Activated CD4-positive, alpha-beta T cell treated with anti-CD3 and anti-CD28 coated beads for 36 hours (primary cell): ENCODE results near the gene PRAC2. TPM values are rescaled to one million over a fixed set of nuclear protein-coding genes. Genes with fewer than 3 reads are reported as not detected.

Experiments used
- ATAC-seq: fragments of 200-7000 bp; cut with Tn5 transposase; one replicate; pipeline ENCODE4 v1.10.0; 2021; ENCODE audit warnings: mild to moderate bottlenecking, moderate library complexity
- CTCF ChIA-PET: fragments of 350-600 bp; sonication (Branson Sonifier 250); formaldehyde crosslinking; loops from one replicate; lab custom pipeline; 2021; ENCODE audit warnings: antibody characterized with exemption; lab: Charles Lee
- POLR2A ChIA-PET: fragments of 350-600 bp; sonication (Branson Sonifier 250); formaldehyde crosslinking; loops from one replicate; lab custom pipeline; 2021; ENCODE audit warnings: antibody characterized with exemption, inconsistent platforms; lab: Charles Lee
- DNase-seq: peaks from one replicate; pipeline ENCODE4 v3.0.0-alpha.2; 2020
- H3K27ac Mint-ChIP-seq: one replicate; pipeline ENCODE4 v1.8.0; 2021; ENCODE audit warnings: mixed read lengths
- H3K27me3 Mint-ChIP-seq: one replicate; pipeline ENCODE4 v1.8.0; 2021; ENCODE audit warnings: mixed read lengths
- H3K36me3 Mint-ChIP-seq: one replicate; pipeline ENCODE4 v1.8.0; 2021; ENCODE audit warnings: low read depth, mixed read lengths
- H3K4me1 Mint-ChIP-seq: one replicate; pipeline ENCODE4 v1.8.0; 2021; ENCODE audit warnings: mixed read lengths
- H3K4me3 Mint-ChIP-seq: one replicate; pipeline ENCODE4 v1.8.0; 2021; ENCODE audit warnings: mild to moderate bottlenecking, moderate library complexity, mixed read lengths
- H3K9me3 Mint-ChIP-seq: one replicate; pipeline ENCODE4 v1.8.0; 2021; ENCODE audit warnings: low read depth, mixed read lengths
- intact Hi-C, 2 experiments: fragments of 100-400 bp; cut with DNase I in 1 of 2; cut with micrococcal nuclease in 1 of 2; formaldehyde crosslinking; loops; one replicate each; pipeline versions ENCODE4 v1.14.2 to v1.15.1; 2022 to 2024; cut with DNase I, micrococcal nuclease
- total RNA-seq, 2 experiments: library from RNA; stranded (reverse); gene quantifications; one replicate each; pipeline ENCODE4 v1.2.3, GENCODE V29; 2021

The PRAC2 gene
- total RNA-seq: not detected

DNA sequence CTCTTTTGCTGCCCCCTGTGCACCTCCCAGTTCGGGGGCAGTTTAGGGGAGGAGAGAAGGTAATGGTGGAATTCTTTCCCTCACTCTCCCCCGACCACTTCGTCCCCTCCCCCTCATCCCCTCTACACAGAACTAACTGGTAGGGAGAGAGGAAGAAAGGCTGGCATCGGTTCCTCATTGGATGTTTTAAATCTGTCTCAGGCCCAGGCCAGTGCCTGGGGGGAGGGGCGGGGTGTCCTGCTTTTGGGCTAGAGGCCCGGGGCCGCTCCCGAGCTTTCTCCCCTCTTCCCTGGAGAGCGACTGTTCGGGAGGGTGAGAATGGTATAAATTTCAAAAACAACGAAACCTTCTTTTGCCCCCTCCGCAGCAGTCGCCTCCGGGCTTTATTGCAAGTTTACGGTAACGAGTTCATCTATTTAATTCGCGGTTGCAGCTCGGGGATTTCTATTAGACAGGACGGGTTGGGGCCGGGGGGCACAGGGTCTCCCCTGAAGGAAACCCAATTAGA, at the start of gene PRAC2:
TSS of gene PRAC2 (plus strand) at position 271 of the 508 bp plus-strand sequence. CDS start 1,226 bp downstream, outside the sequence.
- ATAC-seq (no peak), DNase-seq (peak; percentile 22)
- no peak within 1 kb of the TSS for H3K27ac Mint-ChIP-seq
- ChIA-PET CTCF (interaction anchor here (0.6 to 3.7 kb wide), 24 partner anchors 12 to 1128 kb away, joined by 3 to 45 read pairs (median 6); no protein-coding TSS in a partner anchor), POLR2A (interaction anchor here (1.2 kb wide), 1 partner anchor 156 kb away, joined by 3 read pairs; no protein-coding TSS in a partner anchor)
- H3K9me3 Mint-ChIP-seq: no peaks in the 10 kb centered on the region
- H3K36me3 Mint-ChIP-seq: no peaks in the 10 kb centered on the region
- H3K27me3 Mint-ChIP-seq: peaks cover 89% of the 10 kb centered on the region
- intact Hi-C loops: loop anchor here (5.0 to 10.0 kb wide), 4 partner anchors 51 to 772 kb away; partner anchors contain the start of genes IGF2BP1 (in 2 of the 2), HOXB7 (in 1 of the 2) and NGFR (in 1 of the 2)
- H3K4me1 Mint-ChIP-seq: peaks cover 35% of the 10 kb centered on the region
- peak within 1 kb of the TSS; percentile 42 for H3K4me3 Mint-ChIP-seq

DNA sequence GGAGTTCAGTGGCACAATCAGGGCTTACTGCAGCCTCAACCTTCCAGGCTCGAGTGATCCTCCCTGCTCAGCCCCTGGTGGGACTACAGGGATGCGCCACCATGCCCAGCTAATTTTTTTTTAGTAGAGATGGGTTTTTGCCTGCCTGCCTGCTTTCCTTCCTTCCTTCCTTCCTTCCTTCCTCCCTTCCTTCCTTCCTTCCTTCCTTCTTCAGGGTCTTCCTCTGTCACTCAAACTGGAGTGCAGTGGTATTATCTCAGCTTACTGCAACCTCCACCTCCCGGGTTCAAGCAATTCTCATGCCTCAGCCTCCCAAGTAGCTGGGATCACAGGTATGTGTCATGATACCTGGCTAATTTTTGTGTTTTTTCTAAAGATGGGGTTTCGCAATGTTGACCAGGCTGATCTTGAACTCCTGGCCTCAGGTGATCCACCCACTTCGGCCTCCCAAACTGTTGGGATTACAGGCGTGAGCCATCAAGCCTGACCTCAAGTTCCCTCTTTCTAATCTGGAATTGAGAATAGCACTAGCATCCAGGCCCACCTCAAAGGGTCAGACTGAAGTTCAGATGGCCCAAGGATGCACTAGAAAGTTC, 45.9 kb upstream of the PRAC2 start:
- Mint-ChIP-seq H3K27ac (no peak overlapping the region), H3K4me1 (no peaks in the 10 kb centered on the region), H3K36me3 (no peaks in the 10 kb centered on the region), H3K4me3 (no peak overlapping the region), H3K9me3 (no peaks in the 10 kb centered on the region), H3K27me3 (peaks cover 29% of the 10 kb centered on the region)
- DNase-seq (no peak), ATAC-seq (no peak)
- ChIA-PET CTCF (interaction anchor here (0.6 to 4.8 kb wide), 11 partner anchors 10 to 358 kb away, joined by 3 to 70 read pairs (median 4); no protein-coding TSS in a partner anchor), POLR2A (no interaction called here)
- intact Hi-C loops: loop anchor here in 1 of 2 experiments (10.0 kb wide), 1 partner anchor 358 kb away; no protein-coding TSS in a partner anchor

DNA sequence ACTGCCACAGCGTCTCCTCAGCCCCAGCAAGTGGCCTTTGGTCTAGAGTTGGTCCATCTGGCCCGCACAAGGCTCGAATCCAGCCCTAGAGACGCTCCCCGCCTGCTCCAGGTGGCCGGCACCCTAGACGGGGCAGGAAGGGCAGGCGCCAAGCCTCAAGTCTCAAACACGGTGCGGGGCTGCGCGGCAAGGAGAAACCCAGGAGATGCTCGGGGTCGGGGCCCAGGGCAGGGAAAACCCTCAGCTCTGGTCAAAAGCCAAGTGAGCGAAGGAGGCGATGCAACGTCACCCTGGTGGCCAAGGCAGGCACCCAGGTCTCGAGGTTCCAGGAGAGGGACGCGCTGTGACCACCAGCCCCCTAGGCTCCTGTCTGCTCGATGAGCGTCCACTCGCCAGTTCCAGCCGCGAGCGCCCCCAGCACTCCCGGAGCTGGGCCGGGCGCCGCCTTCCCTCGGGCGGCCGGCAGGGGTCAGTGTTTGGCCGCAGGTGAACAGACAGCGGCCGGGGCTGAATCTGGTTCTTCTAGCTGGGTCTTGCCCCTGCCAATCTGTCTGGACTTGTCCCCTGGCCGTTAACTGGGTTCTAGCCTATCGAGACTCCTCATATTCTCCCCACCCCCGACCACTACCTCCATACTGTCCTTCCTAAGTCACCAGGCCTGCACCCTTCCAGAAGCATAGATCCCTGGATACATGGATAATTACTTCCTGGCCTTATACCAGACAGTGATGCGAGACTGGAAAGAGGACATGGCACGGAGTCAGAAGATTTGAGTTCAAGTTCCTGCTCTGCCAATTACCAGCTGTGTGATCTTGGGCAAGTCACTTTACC, 44.6 kb upstream of the PRAC2 start:
- no peaks in the 10 kb centered on the region for H3K36me3 Mint-ChIP-seq
- DNase-seq (peak; percentile 84), ATAC-seq (peak; percentile 92)
- no peak overlapping the region for H3K4me3 Mint-ChIP-seq
- no peak overlapping the region for H3K27ac Mint-ChIP-seq
- H3K9me3 Mint-ChIP-seq: no peaks in the 10 kb centered on the region
- ChIA-PET CTCF (interaction anchor here (0.5 to 4.8 kb wide), 74 partner anchors 9 to 803 kb away, joined by 3 to 70 read pairs (median 5); partner anchors contain the start of genes ATP5MC1, PRAC1 and PRAC2), POLR2A (interaction anchor here (0.5 to 1.2 kb wide), 3 partner anchors 31 to 321 kb away, joined by 3 read pairs; no protein-coding TSS in a partner anchor)
- H3K4me1 Mint-ChIP-seq: no peaks in the 10 kb centered on the region
- intact Hi-C loops: loop anchor here (1.0 to 10.0 kb wide), 8 partner anchors 38 to 356 kb away; no protein-coding TSS in a partner anchor
- peaks cover 34% of the 10 kb centered on the region for H3K27me3 Mint-ChIP-seq

DNA sequence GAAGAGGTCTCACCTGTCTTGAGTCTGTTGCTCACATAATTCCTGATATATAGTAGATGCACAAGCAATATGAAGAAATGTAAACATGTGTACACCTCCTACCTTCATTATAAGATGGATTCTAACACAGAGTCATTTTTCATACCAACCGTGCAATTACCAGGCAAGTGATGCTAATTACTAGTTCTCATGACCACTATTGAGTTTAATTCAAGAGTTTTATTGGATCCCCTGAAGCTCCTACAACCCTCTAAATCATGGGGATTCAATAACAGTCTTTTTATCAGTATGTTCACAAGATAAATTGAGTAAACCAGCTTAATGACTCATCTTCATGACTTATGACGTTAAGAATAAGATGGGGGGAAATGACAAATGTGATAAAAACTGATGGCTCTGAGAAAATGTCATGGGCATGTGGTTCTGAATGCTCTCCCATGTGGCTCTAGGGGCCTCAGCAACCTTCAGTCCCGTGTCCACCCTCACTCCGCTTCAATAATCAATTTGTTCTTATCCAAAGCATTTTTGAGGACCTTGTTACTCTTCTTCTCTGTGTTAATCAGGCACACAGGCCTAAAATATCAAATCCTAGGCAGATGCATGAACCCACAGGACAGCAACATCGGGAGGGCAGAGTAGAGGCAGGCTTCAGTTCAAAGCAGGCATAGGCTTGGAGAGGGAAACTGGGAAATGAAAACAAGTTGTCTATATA, 43.4 kb upstream of the PRAC2 start:
- Mint-ChIP-seq H3K27ac (no peak overlapping the region), H3K36me3 (no peaks in the 10 kb centered on the region), H3K9me3 (no peaks in the 10 kb centered on the region), H3K27me3 (peaks cover 35% of the 10 kb centered on the region), H3K4me1 (no peaks in the 10 kb centered on the region), H3K4me3 (no peak overlapping the region)
- DNase-seq: no peak
- intact Hi-C loops: loop anchor here (2.0 to 10.0 kb wide), 4 partner anchors 37 to 355 kb away; no protein-coding TSS in a partner anchor
- ATAC-seq: no peak
- POLR2A ChIA-PET: interaction anchor here (1.2 kb wide), 1 partner anchor 30 kb away, joined by 3 read pairs; no protein-coding TSS in a partner anchor
- CTCF ChIA-PET: interaction anchor here (0.6 to 4.8 kb wide), 57 partner anchors 8 to 801 kb away, joined by 3 to 70 read pairs (median 5); partner anchors contain the start of genes ATP5MC1, PRAC1 and PRAC2

DNA sequence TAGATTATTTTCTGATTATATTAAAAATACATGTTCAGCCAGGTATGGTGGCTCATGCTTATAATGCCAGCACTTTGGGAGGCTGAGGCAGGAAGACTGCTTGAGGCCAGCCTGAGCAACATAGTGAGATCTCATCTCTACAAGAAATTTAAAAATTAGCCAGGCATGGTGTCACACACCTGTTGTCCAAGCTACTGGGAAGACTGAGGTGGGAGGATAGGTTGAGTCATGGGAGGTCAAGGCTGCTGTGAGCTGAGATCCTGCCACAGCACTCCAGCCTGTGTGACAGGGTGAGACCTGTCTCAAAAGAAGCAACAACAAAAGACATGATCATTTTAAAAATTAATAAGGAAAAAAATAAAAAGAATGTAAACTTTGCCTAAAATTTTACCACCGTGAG, 41.4 kb upstream of the PRAC2 start:
- H3K27ac Mint-ChIP-seq: no peak overlapping the region
- peaks cover 37% of the 10 kb centered on the region for H3K27me3 Mint-ChIP-seq
- DNase-seq (no peak), ATAC-seq (no peak)
- intact Hi-C loops: no loop called here
- H3K4me1 Mint-ChIP-seq: no peaks in the 10 kb centered on the region
- no peaks in the 10 kb centered on the region for H3K9me3 Mint-ChIP-seq
- no peak overlapping the region for H3K4me3 Mint-ChIP-seq
- POLR2A ChIA-PET: no interaction called here
- CTCF ChIA-PET: interaction anchor here (0.7 to 1.8 kb wide), 7 partner anchors 9 to 202 kb away, joined by 3 to 7 read pairs (median 3); no protein-coding TSS in a partner anchor
- H3K36me3 Mint-ChIP-seq: no peaks in the 10 kb centered on the region

DNA sequence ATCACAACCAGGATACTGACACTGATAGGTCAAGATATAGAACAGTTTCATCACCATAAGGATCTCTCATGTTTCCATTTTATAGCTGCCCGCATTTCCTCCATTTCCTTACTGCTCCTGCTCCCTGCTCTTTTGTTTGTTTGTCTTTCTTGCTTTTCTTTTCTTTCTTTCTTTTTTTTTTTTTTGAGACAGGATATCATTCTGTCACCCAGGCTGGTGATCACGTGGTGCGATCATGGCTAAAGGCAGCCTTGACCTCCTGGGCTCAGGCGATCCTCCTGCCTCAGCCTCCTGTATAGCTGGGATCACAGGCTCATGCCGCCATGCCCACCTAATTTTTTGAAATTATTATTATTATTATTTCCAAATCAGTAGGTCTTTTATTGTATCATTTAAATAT, 32.3 kb upstream of the PRAC2 start:
- CTCF ChIA-PET: interaction anchor here (1.0 kb wide), 1 partner anchor 10 kb away, joined by 3 read pairs; no protein-coding TSS in a partner anchor
- POLR2A ChIA-PET: no interaction called here
- ATAC-seq: no peak
- peaks cover 10% of the 10 kb centered on the region for H3K27me3 Mint-ChIP-seq
- intact Hi-C loops: no loop called here
- H3K27ac Mint-ChIP-seq: no peak overlapping the region
- H3K4me1 Mint-ChIP-seq: no peaks in the 10 kb centered on the region
- no peaks in the 10 kb centered on the region for H3K36me3 Mint-ChIP-seq
- DNase-seq: no peak
- H3K4me3 Mint-ChIP-seq: no peak overlapping the region
- H3K9me3 Mint-ChIP-seq: peaks cover 1% of the 10 kb centered on the region

DNA sequence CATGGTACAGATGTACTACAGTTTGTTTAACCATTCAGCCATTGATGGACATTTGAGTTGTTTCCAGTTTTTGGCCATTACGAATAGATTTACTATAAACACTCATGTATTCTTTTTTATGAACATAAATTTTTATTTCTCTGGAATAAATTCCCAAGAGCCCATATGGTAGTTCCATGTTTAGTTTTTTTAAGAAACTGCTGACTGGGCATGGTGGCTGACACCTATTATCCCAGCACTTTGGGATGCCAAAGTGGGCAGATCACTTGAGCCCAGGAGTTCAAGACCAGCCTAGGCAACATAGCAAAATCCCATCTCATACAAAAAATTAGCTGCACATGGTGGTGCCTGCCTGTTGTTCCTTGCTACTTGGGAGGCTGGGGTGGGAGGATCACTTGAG, 30.9 kb upstream of the PRAC2 start:
- no peak overlapping the region for H3K27ac Mint-ChIP-seq
- no peak for ATAC-seq
- peaks cover 1% of the 10 kb centered on the region for H3K9me3 Mint-ChIP-seq
- H3K36me3 Mint-ChIP-seq: no peaks in the 10 kb centered on the region
- H3K4me3 Mint-ChIP-seq: no peak overlapping the region
- H3K4me1 Mint-ChIP-seq: no peaks in the 10 kb centered on the region
- intact Hi-C loops: no loop called here
- CTCF ChIA-PET: interaction anchor here (1.3 kb wide), 1 partner anchor 14 kb away, joined by 8 read pairs; no protein-coding TSS in a partner anchor
- no peak for DNase-seq
- peaks cover 19% of the 10 kb centered on the region for H3K27me3 Mint-ChIP-seq
- POLR2A ChIA-PET: no interaction called here

DNA sequence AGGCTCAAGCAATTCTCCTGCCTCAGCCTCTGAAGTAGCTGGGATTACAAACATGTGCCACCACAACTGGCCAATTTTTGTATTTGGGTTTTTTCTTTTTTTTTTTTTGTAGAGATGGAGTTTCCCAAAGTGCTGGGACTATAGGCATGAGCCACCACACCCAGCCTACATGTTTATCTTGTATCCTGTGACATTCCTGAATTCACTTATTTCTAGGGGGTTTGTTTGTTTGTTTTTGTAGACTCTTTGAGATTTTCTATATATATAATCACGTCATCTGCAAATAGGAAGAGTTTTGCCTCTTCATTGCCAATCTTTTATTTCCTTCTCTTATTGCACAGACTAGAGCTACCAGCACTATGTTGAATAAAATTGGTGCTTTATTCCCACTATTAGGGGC, 29.8 kb upstream of the PRAC2 start:
- intact Hi-C loops: no loop called here
- Mint-ChIP-seq H3K27ac (no peak overlapping the region), H3K4me3 (no peak overlapping the region), H3K27me3 (peaks cover 25% of the 10 kb centered on the region), H3K36me3 (no peaks in the 10 kb centered on the region), H3K4me1 (no peaks in the 10 kb centered on the region), H3K9me3 (peaks cover 1% of the 10 kb centered on the region)
- ATAC-seq (no peak), DNase-seq (no peak)
- POLR2A ChIA-PET: interaction anchor here (0.7 kb wide), 1 partner anchor 448 kb away, joined by 3 read pairs; no protein-coding TSS in a partner anchor
- CTCF ChIA-PET: interaction anchor here (1.1 to 1.3 kb wide), 2 partner anchors 9 to 15 kb away, joined by 5 to 8 read pairs; no protein-coding TSS in a partner anchor

DNA sequence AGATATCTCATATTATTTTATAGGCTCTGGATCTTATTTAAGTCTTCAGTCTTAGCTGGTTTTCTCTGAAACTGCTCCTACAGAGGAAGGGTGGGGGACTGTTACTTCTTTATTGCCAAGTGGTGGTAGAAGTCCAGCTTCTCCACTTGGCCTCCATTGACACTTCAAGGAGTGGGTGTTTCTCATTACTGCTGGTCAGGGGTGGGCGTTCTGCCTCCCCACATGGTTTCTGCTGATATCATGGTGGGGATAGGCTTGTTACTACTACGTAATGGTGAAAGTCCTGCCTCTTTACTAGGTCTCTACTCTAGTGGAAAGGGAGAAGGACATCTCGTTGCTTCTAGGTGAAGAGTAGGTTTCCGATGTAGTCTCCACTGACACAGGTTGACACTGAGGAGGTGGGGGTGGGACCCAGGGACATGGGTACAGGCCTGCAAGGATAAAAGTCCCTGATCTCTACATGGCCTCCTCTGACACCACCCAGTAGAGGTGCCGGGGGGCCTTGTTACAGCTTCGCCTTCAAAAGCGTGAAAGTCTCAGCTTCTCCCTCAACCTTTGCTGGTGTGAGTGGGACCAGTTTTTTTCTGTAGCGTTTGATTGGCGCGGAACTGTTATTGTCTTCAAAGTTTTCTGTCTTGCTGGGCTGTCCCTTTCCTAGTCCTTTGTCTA, 21.0 kb upstream of the PRAC2 start:
- H3K36me3 Mint-ChIP-seq: no peaks in the 10 kb centered on the region
- ChIA-PET CTCF (interaction anchor here (0.6 to 1.6 kb wide), 3 partner anchors 9 to 183 kb away, joined by 3 to 5 read pairs (median 4); no protein-coding TSS in a partner anchor), POLR2A (no interaction called here)
- DNase-seq (no peak), ATAC-seq (no peak)
- no peaks in the 10 kb centered on the region for H3K9me3 Mint-ChIP-seq
- H3K4me1 Mint-ChIP-seq: no peaks in the 10 kb centered on the region
- peaks cover 47% of the 10 kb centered on the region for H3K27me3 Mint-ChIP-seq
- H3K27ac Mint-ChIP-seq: no peak overlapping the region
- intact Hi-C loops: no loop called here
- H3K4me3 Mint-ChIP-seq: no peak overlapping the region
